LNCaP clone FGC (cell line): ENCODE results near the gene USF2.

Experiments
- DNase-seq: peaks from one replicate; pipeline ENCODE4 v3.0.0-alpha.2; 2011; ENCODE audit warnings: low read depth
- H3K4me3 ChIP-seq: 2 replicates; pipeline ENCODE4 v1.5.1; 2011; ENCODE audit warnings: mild to moderate bottlenecking, low read depth, low read length, control low read depth
- TF ChIP-seq, protein P1 (sequence below): IDR thresholded peaks from 2 replicates; pipeline ENCODE4 v1.5.1; 2012; ENCODE audit warnings: mild to moderate bottlenecking; ENCODE audit not compliant: control insufficient read depth, insufficient read depth; ENCODE audit errors: extremely low read depth

The USF2 gene

GRCh38 chr19:35267818-35268535 is 785 bp upstream of the USF2 start:
- H3K4me3 ChIP-seq = peak overlapping the region; percentile 91
- TF ChIP-seq, protein P1, sequence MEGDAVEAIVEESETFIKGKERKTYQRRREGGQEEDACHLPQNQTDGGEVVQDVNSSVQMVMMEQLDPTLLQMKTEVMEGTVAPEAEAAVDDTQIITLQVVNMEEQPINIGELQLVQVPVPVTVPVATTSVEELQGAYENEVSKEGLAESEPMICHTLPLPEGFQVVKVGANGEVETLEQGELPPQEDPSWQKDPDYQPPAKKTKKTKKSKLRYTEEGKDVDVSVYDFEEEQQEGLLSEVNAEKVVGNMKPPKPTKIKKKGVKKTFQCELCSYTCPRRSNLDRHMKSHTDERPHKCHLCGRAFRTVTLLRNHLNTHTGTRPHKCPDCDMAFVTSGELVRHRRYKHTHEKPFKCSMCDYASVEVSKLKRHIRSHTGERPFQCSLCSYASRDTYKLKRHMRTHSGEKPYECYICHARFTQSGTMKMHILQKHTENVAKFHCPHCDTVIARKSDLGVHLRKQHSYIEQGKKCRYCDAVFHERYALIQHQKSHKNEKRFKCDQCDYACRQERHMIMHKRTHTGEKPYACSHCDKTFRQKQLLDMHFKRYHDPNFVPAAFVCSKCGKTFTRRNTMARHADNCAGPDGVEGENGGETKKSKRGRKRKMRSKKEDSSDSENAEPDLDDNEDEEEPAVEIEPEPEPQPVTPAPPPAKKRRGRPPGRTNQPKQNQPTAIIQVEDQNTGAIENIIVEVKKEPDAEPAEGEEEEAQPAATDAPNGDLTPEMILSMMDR = no peak
- no peak for DNase-seq

DNA sequence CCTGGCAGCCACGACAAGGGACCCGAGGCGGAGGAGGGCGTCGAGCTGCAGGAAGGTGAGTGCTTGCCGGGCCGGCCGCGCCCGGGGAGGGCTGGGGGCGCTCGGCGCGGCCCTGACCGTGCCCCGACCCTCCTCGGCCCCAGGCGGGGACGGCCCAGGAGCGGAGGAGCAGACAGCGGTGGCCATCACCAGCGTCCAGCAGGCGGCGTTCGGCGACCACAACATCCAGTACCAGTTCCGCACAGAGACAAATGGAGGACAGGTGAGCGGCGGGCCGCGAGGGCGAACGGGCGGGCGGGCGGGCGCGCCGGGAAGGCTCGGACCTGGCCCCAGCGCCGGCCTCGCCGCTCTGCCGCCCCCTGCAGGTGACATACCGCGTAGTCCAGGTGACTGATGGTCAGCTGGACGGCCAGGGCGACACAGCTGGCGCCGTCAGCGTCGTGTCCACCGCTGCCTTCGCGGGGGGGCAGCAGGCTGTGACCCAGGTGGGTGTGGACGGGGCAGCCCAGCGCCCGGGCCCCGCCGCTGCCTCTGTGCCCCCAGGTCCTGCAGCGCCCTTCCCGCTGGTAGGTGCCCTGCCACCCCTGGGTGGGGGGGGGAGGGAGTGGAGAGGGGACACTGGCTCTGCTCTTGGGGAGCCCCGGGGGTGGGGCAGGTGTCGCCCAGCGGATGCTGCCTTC is 816 bp downstream of the USF2 start:
- TF ChIP-seq, protein P1 = peak; percentile 68
- peak; percentile 61 for DNase-seq
- H3K4me3 ChIP-seq = peak overlapping the region; percentile 58

DNA sequence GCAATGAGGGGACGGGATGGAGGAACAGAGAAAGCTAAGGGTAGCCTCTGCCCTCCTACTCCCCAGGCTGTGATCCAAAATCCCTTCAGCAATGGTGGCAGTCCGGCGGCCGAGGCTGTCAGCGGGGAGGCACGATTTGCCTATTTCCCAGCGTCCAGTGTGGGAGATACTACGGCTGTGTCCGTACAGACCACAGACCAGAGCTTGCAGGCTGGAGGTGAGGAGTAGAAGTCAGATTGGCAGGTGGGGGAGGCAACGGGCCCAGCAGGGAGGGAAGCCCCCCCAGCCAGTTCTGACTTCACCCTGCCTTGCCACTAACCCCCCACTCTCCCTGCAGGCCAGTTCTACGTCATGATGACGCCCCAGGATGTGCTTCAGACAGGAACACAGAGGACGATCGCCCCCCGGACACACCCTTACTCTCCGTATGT is 1.6 kb downstream of the USF2 start:
- no peak for DNase-seq
- TF ChIP-seq, protein P1 = no peak
- H3K4me3 ChIP-seq = peak overlapping the region; percentile 58

DNA sequence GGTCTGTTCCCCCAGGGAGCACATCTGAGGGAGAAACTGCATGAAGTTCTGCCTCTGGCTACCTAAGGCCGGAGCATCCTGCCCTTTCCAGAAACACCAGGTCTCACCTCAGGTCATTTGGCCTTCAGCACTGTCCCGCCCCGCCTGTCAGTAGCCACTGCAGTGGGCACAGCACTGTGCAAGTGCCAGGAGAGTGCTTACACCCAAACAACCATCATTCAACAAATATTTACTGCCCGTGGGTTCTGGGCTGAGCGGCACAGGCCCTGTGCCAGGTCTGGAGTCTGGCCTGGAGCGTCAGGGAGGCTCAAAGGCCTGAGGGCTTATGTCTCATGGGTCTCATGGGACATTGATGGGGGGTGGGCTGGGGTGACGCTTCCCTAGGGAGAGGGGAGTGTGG is 2.8 kb downstream of the USF2 start:
- DNase-seq = no peak
- TF ChIP-seq, protein P1 = no peak
- no peak overlapping the region for H3K4me3 ChIP-seq

GRCh38 chr19:35272122-35272719 is 3.5 kb downstream of the USF2 start:
- DNase-seq = no peak
- no peak overlapping the region for H3K4me3 ChIP-seq
- TF ChIP-seq, protein P1 = no peak

DNA sequence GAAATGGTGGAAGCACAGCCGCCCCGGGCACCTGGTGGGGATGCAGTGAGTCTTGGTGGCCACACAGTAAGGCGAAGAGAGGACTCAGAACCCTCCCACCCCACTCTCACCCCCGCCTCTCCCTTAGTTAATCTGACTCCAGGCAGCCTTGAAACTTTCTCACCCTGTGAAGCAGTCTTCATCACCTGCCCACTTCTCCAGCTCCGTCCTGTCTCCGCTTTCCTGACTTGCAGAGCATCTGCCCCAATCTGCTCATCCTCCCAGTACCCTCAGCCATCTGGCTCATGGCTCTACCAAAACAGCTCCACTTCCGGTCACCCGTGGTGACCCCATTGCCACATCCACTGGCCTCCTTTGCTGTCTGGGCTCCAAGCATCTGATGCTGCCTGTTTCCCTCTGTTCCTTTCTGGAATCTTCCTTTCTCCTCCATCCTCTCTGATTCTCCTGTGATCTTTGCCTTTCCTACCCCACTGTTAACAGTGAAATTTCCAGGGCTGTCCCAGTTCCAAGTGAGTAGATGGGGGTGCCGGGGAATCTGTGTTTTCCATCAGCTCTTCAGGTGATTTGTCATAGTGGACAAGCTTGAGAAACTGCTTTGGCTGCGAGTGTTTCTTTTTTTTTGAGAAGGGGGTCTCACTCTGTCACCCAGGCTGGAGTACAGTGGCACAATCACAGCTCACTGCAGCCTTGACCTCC is 4.3 kb downstream of the USF2 start:
- TF ChIP-seq, protein P1 = no peak
- no peak for DNase-seq
- H3K4me3 ChIP-seq = no peak overlapping the region
